Left ventricle myocardium superior (tissue), 1 donor: ENCODE measurements around the gene TAF1L. TPM values are rescaled to one million over a fixed set of nuclear protein-coding genes. Genes with fewer than 3 reads are reported as not detected.
"Not testable (repeated sequence)": the region's sequence is repeated elsewhere in the genome, so short reads cannot be mapped to it uniquely, and the experiment has no call there.

Experiments
- ATAC-seq: fragments of 200-7000 bp; cut with Tn5 transposase; one replicate; pipeline ENCODE4 v1.9.1; 2020; ENCODE audit warnings: mild to moderate bottlenecking, moderate library complexity
- DNase-seq: peaks from one replicate; pipeline ENCODE4 v3.0.0-alpha.2; 2020
- intact Hi-C: fragments of 100-400 bp; cut with micrococcal nuclease; formaldehyde crosslinking; loops from one replicate; pipeline ENCODE4 v1.11.0; 2022
- long read RNA-seq: library from polyadenylated mRNA; unstranded; transcript quantifications from one replicate; pipeline ENCODE4 v2.0.0, GENCODE V29; 2021
- total RNA-seq: library from RNA; stranded (reverse); fragmentation: NEBNext Ultra II Directional; extraction: Animal tissue kit (Norgen Biotek cat#: 25700); gene quantifications from one replicate; pipeline ENCODE4 v1.2.1, GENCODE V29; 2021
- donor health status: DM: no; HTN: yes; CAD: no; lungs with severe emphysema.

Gene TAF1L
- not detected for total RNA-seq
- long read RNA-seq: 0 reads

- ATAC-seq (no peak), DNase-seq (no peak)
- intact Hi-C loops: no loop called here
Measured at GRCh38 chr9:32635362-32635761, at the start of gene TAF1L. TAF1L (minus strand) TSS chr9:32635669; CDS start chr9:32635579, 90 bp downstream.

GRCh38 chr9:32681751-32682150 is 46.3 kb upstream of the TAF1L start:
- ATAC-seq (no peak), DNase-seq (no peak)
- intact Hi-C loops: no loop called here

GRCh38 chr9:32677931-32678330 is 42.5 kb upstream of the TAF1L start:
- ATAC-seq: no peak

GRCh38 chr9:32672469-32672868 is 37.0 kb upstream of the TAF1L start:
- intact Hi-C loops: no loop called here
- ATAC-seq: no peak

More at GRCh38 chr9:32677931-32678330, 42.5 kb upstream of the TAF1L start:
- DNase-seq: no peak
- intact Hi-C loops: no loop called here

GRCh38 chr9:32671333-32671732 is 35.9 kb upstream of the TAF1L start:
- intact Hi-C loops: no loop called here
- DNase-seq: no peak
- no peak for ATAC-seq

More at GRCh38 chr9:32672469-32672868, 37.0 kb upstream of the TAF1L start:
- no peak for DNase-seq

GRCh38 chr9:32665101-32665500 is 29.6 kb upstream of the TAF1L start:
- DNase-seq: no peak
- intact Hi-C loops: no loop called here
- ATAC-seq: no peak

GRCh38 chr9:32663741-32664140 is 28.3 kb upstream of the TAF1L start:
- intact Hi-C loops: no loop called here
- ATAC-seq (no peak), DNase-seq (no peak)

GRCh38 chr9:32647671-32648070 is 12.2 kb upstream of the TAF1L start:
- DNase-seq (no peak), ATAC-seq (no peak)
- intact Hi-C loops: no loop called here

- no peak for DNase-seq
- no peak for ATAC-seq
Measured at GRCh38 chr9:32644698-32645097, 9.2 kb upstream of the TAF1L start.

GRCh38 chr9:32633151-32633550 is 2.3 kb downstream of the TAF1L start:
- DNase-seq, intact Hi-C loops, ATAC-seq: not testable (repeated sequence)

More at GRCh38 chr9:32644698-32645097, 9.2 kb upstream of the TAF1L start:
- intact Hi-C loops: no loop called here

- ATAC-seq: no peak
- intact Hi-C loops: no loop called here
- no peak for DNase-seq
Measured at GRCh38 chr9:32631991-32632390, 3.5 kb downstream of the TAF1L start.

GRCh38 chr9:32627394-32627954 is 8.0 kb downstream of the TAF1L start:
- DNase-seq (no peak), ATAC-seq (no peak)
- intact Hi-C loops: no loop called here

GRCh38 chr9:32625320-32625719 is 10.1 kb downstream of the TAF1L start:
- ATAC-seq (no peak), DNase-seq (no peak)
- intact Hi-C loops: no loop called here

GRCh38 chr9:32622948-32623347 is 12.5 kb downstream of the TAF1L start:
- ATAC-seq: no peak
- DNase-seq: no peak
- intact Hi-C loops: no loop called here

GRCh38 chr9:32618261-32618660 is 17.2 kb downstream of the TAF1L start:
- intact Hi-C loops: no loop called here
- ATAC-seq (no peak), DNase-seq (no peak)

- DNase-seq (no peak), ATAC-seq (no peak)
- intact Hi-C loops: no loop called here
Measured at GRCh38 chr9:32606811-32607210, 28.7 kb downstream of the TAF1L start.

- ATAC-seq: no peak
- intact Hi-C loops: no loop called here
- no peak for DNase-seq
Measured at GRCh38 chr9:32603914-32604852, 31.3 kb downstream of the TAF1L start.

- intact Hi-C loops, DNase-seq, ATAC-seq: not testable (repeated sequence)
Measured at GRCh38 chr9:32599021-32599420, 36.4 kb downstream of the TAF1L start.

- intact Hi-C loops: no loop called here
- ATAC-seq (no peak), DNase-seq (no peak)
Measured at GRCh38 chr9:32596936-32597335, 38.5 kb downstream of the TAF1L start.

- intact Hi-C loops: no loop called here
- ATAC-seq (no peak), DNase-seq (no peak)
Measured at GRCh38 chr9:32596096-32596865, 39.2 kb downstream of the TAF1L start.
